Sciatic nerve (tissue), 2 donors: ENCODE measurements around the gene UBXN10. TPM values are rescaled to one million over a fixed set of nuclear protein-coding genes. Genes with fewer than 3 reads are reported as not detected.
A peak's percentile ranks its signal among the peaks of the same experiment; 100 is the strongest.

Source experiments
- ATAC-seq: fragments of 200-7000 bp; cut with Tn5 transposase; one replicate; pipeline ENCODE4 v1.9.1; 2020; ENCODE audit warnings: mild to moderate bottlenecking, moderate library complexity
- DNase-seq: peaks from one replicate; pipeline ENCODE4 v3.0.0-alpha.2; 2020; ENCODE audit warnings: low spot score
- intact Hi-C: fragments of 100-400 bp; cut with DNase I; formaldehyde crosslinking; loops from one replicate; pipeline ENCODE4 v1.14.2; 2022
- total RNA-seq: library from RNA; stranded (reverse); fragmentation: NEBNext Ultra II Directional; extraction: Animal tissue kit (Norgen Biotek cat#: 25700); gene quantifications from one replicate; pipeline ENCODE4 v1.2.1, GENCODE V29; 2021
- donor health status: DM: no; HTN: no; CAD: no.
- donor health status: DM: no; HTN: no; CAD: no.

The UBXN10 gene
- total RNA-seq, 1 donor from 2014 or later: 0.13 TPM

- intact Hi-C loops: no loop called here
- peak; percentile 46 for DNase-seq
- ATAC-seq: no peak
Measured at GRCh38 chr1:20150969-20151368, 34.9 kb upstream of the UBXN10 start.

- DNase-seq: peak; percentile 91
- ATAC-seq: peak; percentile 92
- intact Hi-C loops: loop anchor here (2.0 kb wide), 1 partner anchor 227 kb away; no protein-coding TSS in a partner anchor
Measured at GRCh38 chr1:20151906-20152598, 33.8 kb upstream of the UBXN10 start.

DNA sequence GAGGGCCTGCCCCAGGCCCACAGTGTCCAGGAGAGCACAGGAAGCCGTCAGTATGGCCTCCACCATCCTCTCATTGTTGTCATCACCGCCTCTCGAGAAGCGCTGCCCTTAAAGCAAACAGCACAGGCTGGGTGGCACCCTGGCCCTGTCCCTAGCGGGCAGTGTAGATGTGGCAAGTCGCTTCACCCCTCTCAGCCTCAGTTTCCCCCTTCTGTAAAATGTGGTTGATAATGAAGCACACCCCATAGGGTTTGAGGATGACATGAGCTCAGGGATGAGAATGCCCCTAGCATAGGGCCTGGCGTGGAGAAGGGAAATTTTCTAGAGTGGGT, 33.3 kb upstream of the UBXN10 start:
- ATAC-seq: no peak
- DNase-seq: no peak
- intact Hi-C loops: loop anchor here (2.0 kb wide), 1 partner anchor 228 kb away; no protein-coding TSS in a partner anchor

- intact Hi-C loops: loop anchor here (2.0 kb wide), 1 partner anchor 228 kb away; no protein-coding TSS in a partner anchor
- peak; percentile 68 for DNase-seq
Measured at GRCh38 chr1:20153000-20153418, 32.9 kb upstream of the UBXN10 start.

DNA sequence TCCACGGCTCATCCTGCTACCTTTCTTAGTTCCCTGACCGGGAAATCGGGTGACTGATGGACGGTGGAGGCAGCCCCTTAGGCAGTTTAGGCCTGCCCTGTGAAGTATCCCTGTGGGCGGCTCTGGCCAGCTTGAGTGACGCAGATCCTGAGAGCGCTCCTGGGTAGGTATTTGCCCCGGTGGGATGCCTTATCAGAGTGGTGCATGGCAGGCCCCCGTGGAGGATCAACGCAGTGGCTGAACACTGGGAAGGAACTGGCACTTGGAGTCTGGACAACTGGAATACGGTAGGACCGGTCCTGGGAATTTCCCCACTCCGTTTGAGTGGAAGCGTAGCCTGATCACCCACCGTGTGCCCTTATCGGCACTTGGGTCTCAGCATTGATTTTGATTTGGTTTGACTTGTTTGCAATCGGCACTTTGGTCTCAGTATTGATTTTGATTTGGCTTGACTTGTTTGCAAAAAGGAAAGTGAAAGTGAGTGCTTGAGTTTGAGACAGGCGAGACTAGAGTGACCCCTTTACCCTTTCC, 31.5 kb upstream of the UBXN10 start:
- ATAC-seq (no peak), DNase-seq (peak; percentile 49)
- intact Hi-C loops: no loop called here

More at GRCh38 chr1:20153000-20153418, 32.9 kb upstream of the UBXN10 start:
- peak; percentile 68 for ATAC-seq

- intact Hi-C loops: no loop called here
- ATAC-seq (no peak), DNase-seq (no peak)
Measured at GRCh38 chr1:20158358-20159070, 27.4 kb upstream of the UBXN10 start.

- no peak for DNase-seq
- intact Hi-C loops: no loop called here
- ATAC-seq: no peak
Measured at GRCh38 chr1:20160034-20160433, 25.9 kb upstream of the UBXN10 start.

DNA sequence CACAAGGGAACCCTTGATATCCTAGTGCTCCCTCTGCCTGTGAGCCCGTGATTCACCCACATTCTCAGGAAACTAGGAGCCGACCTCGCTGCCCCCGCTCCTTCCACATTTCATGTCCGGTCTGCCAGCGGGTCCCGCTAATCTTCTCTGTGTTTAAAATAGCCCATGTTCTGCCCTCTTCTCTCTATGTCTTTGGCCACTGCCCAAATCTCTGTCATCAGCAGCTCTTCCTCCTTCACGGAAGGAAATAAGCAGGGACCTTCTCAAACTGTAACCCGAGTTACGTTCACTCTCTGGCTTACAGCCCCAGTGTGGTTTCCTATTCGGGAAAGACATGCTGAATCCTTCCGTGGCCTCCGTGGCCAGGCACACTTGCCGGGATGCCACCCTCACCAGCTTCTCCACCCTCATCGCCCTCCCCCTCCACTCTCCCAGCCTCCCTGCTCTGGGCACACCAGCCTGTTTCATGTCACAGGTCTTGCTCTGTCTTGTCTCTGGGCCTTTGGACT, 21.1 kb upstream of the UBXN10 start:
- DNase-seq (no peak), ATAC-seq (peak; percentile 77)
- intact Hi-C loops: loop anchor here (5.0 kb wide), 1 partner anchor 442 kb away; no protein-coding TSS in a partner anchor

GRCh38 chr1:20165522-20165951, 20.4 kb upstream of the UBXN10 start:
- intact Hi-C loops: loop anchor here (5.0 kb wide), 1 partner anchor 443 kb away; no protein-coding TSS in a partner anchor

GRCh38 chr1:20166051-20166450, 19.8 kb upstream of the UBXN10 start:
- ATAC-seq (no peak), DNase-seq (no peak)
- intact Hi-C loops: loop anchor here (5.0 kb wide), 1 partner anchor 444 kb away; no protein-coding TSS in a partner anchor

More at GRCh38 chr1:20165522-20165951, 20.4 kb upstream of the UBXN10 start:
- no peak for DNase-seq
- ATAC-seq: peak; percentile 16

GRCh38 chr1:20167126-20167525, 18.8 kb upstream of the UBXN10 start:
- DNase-seq (no peak), ATAC-seq (no peak)
- intact Hi-C loops: loop anchor here (5.0 kb wide), 1 partner anchor 445 kb away; no protein-coding TSS in a partner anchor

GRCh38 chr1:20168564-20169491, 17.1 kb upstream of the UBXN10 start:
- no peak for ATAC-seq
- intact Hi-C loops: loop anchor here (5.0 kb wide), 1 partner anchor 447 kb away; no protein-coding TSS in a partner anchor
- no peak for DNase-seq

GRCh38 chr1:20169932-20170331, 16.0 kb upstream of the UBXN10 start:
- DNase-seq (no peak), ATAC-seq (no peak)
- intact Hi-C loops: loop anchor here (5.0 kb wide), 1 partner anchor 448 kb away; no protein-coding TSS in a partner anchor

DNA sequence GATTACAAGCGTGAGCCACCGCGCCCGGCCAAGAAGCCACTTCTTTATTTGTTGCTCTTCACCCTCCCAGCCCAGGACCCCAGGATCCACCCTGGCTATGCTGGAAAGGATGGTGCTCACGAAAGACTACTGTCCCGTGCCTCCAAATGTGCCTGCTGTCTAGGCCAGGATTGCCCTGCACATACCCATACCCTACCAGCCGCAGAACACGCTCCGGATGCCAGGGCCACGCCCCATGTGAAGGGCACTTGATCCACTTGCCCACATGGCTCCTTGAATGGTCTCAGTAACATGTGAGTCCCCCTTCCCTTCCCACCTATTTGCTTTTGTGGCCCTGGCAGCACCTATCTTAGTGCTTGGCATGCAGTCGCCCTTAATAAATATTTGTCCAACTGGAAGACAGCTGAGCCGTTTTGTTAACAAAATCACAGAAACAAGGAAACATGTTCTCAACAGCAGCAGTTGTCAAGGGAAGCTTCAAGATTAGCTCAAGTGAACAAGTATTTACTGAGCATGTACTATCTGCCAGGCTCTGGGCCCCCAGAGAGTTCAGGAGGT, 13.8 kb upstream of the UBXN10 start:
- no peak for ATAC-seq

DNA sequence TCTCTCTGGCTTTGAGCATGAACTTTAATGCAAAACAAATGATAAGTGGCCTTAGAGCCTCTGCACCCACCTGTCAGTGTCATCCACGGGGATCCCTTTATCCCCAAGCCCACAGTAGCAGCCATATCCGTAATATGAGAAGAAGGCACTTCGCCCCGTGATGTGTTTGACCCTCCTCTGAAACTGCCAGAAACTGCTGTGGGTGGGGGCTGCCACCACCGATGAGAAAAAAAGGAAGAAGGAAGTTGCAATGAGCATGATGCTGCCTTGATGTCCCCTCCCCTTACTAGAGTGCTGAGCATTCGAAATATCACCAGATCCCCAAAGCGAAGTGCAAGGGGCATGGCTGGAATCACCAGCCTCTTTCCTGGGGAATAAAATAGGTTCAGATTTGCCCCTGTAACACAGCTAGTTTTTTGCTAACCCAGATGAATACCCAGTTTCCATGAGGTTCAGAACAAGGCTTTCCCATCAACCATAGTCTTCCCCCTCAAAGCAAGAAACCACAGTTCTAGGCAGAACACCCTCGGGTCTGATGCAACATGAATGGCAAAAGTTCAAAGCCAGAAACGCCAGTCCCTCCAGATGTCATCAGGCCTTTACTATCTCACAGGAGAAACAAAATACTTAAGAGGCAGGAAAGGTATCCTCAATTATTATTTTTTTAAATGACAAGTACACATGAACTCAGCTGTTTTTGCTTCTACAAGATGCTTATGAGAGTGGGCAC, 10.8 kb upstream of the UBXN10 start:
- intact Hi-C loops: no loop called here
- peak; percentile 52 for ATAC-seq

More for the DNA sequence above, 13.8 kb upstream of the UBXN10 start:
- no peak for DNase-seq
- intact Hi-C loops: no loop called here

DNA sequence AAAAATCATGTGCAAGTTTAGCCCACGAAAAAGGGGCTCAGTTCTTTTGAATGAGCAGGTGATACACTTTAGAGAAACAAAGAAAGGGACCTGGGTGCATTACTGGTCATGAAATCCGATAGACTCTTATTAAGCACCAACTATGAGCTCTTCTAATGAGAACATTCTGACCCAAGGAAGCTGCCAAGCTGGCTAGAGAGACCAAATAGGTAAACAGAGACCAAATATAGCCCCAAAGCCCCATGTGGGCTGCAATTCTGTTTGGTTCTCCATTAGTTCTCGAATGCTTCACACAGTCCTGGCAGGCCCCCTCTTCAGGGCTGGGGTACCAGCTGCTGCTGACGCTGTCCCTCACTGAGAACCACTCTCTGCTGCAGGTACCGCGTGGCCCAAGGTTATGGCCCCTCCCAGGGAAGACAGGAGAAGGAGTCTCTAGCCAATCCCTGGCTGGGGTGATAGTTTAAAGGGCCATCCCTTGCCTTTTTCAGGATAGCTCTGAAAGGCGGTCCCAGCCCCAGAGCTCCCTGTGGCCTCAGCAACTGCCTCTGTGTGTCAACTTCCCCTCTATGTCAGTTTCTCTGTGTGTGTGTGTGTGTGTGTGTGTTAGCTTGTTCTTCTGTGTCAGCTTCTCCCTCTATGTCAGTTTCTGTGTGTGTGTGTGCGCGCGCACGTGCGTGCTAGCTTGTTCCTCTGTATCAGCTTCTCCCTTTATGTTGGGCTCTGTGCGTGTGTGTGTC, 7.1 kb upstream of the UBXN10 start:
- DNase-seq: no peak
- peak; percentile 13 for ATAC-seq
- intact Hi-C loops: no loop called here

More for the DNA sequence above, 10.8 kb upstream of the UBXN10 start:
- no peak for DNase-seq
